Measurements from ENCODE around the gene SPSB2.
"Not testable (repeated sequence)": the region's sequence is repeated elsewhere in the genome, so short reads cannot be mapped to it uniquely, and the experiment has no call there.

The SPSB2 gene

DNA sequence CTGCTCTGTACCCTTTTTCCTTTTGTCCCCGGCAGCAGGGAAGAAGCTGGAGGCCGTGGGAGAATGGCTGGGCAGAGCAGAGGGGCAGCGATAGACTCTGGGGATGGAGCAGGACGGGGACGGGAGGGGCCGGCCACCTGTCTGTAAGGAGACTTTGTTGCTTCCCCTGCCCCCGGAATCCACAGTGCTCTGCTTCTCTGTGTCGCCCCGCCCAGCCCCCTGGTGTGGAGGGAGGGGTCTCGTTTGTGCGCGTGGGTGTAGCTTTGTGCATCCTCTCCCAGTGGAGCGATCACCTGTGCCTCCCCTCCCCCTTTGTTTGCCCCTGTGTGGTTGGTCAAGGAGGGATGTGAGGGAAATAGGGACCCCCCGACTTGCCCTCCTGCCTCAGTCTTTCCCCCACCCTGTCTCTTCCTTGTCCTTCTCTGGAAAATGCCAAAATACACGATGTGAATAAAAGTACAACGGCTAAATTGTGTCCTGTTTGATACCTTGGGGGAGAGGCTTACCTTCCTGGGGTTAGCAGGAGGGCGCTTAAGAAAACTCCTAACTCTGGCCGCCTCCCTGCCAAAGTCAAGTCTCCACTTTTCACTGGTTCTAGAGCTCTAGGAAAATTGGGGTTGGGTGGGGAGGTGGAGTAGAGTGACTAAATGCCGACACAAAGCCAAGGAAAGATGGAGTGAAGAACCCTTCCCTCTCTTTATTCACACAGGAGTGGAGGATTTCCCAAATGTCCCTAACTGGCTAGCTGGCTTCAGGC, 6.8 kb downstream of the SPSB2 start:
- DNase-seq (ENCODE audit: low read depth), result no peak
- H3K4me3 ChIP-seq (ENCODE audit: low read depth, low read length), result peak overlapping the region; percentile 74; the same call in 1 of the 2 replicates
- TF ChIP-seq CTCF (IDR thresholded peaks at IDR 0.05; ENCODE audit: low read depth, low read length, missing control alignments), result no peak

DNA sequence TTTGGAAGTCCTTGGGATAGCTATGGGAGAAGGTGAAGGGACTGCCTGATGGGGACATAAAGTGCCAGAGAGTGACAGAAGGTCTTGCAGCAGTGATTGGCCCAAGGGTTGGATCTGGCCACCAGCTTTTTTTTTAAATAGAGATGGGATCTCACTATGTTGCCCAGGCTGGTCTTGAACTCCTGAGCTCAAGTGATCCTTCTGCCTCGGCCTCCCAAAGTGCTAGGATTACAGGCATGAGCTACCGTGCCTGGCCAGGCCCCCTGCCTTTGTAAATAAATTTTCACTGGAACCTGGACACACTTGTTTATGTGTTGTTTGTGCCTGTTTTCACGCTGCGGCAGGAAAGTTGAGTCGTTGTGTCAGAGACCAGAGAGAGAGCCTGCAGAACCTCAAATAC, 7.8 kb downstream of the SPSB2 start:
- not testable (repeated sequence) for H3K4me3 ChIP-seq (ENCODE audit: low read depth, low read length); DNase-seq (ENCODE audit: low read depth)

GRCh38 chr12:6863586-6864321, 9.3 kb downstream of the SPSB2 start:
- H3K4me3 ChIP-seq (ENCODE audit: low read depth, low read length), result no peak overlapping the region
- no peak for TF ChIP-seq CTCF (IDR thresholded peaks at IDR 0.05; ENCODE audit: low read depth, low read length, missing control alignments)
- no peak for DNase-seq (ENCODE audit: low read depth)

GRCh38 chr12:6863033-6863432, 10.1 kb downstream of the SPSB2 start:
- no peak for DNase-seq (ENCODE audit: low read depth)
- TF ChIP-seq CTCF (IDR thresholded peaks at IDR 0.05; ENCODE audit: low read depth, low read length, missing control alignments), result no peak
- H3K4me3 ChIP-seq (ENCODE audit: low read depth, low read length), result no peak overlapping the region

GRCh38 chr12:6861391-6861790, 11.7 kb downstream of the SPSB2 start:
- DNase-seq (ENCODE audit: low read depth), result no peak
- no peak overlapping the region for H3K4me3 ChIP-seq (ENCODE audit: low read depth, low read length)
- TF ChIP-seq CTCF (IDR thresholded peaks at IDR 0.05; ENCODE audit: low read depth, low read length, missing control alignments), result no peak

GRCh38 chr12:6860942-6861341, 12.2 kb downstream of the SPSB2 start:
- DNase-seq (ENCODE audit: low read depth), result no peak
- no peak overlapping the region for H3K4me3 ChIP-seq (ENCODE audit: low read depth, low read length)
- no peak for TF ChIP-seq CTCF (IDR thresholded peaks at IDR 0.05; ENCODE audit: low read depth, low read length, missing control alignments)

DNA sequence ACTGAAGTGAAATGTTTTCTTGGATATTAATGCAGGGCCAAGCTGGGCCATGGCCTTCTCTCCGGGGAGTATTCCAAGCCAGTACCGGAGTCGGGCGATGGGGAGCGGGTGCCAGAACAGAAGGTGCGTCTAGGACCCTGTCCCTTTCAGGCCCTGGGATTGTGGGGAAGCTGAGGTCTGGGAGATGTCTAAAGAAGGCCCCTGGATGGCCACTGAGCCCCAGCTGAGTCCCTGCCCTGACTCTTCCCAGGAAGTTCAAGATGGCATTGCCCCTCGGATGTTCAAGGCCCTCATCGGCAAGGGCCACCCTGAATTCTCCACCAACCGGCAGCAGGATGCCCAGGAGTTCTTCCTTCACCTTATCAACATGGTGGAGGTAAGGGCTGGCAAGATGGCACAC, 13.0 kb downstream of the SPSB2 start:
- no peak overlapping the region for H3K4me3 ChIP-seq (ENCODE audit: low read depth, low read length)
- no peak for TF ChIP-seq CTCF (IDR thresholded peaks at IDR 0.05; ENCODE audit: low read depth, low read length, missing control alignments)
- no peak for DNase-seq (ENCODE audit: low read depth)
